ENCODE data around the gene PDCD4. TPM values are rescaled to one million over a fixed set of nuclear protein-coding genes. Genes with fewer than 3 reads are reported as not detected.

PDCD4 gene
- total and polyA plus RNA-seq, 2 of the 8 experiments (the other 6 are each of a cell fraction or from before 2014, with no cell fraction given) = 3.3 to 26.8 TPM

GRCh38 chr10:110822035-110822711, 49.6 kb upstream of the PDCD4 start (continued):
- TF ChIP-seq POLR2A (IDR thresholded peaks at IDR 0.05; ENCODE audit: control extremely low read depth in 1 of 2, low read depth in 2 of 2, low read length in 2 of 2) (no peak), SP2 (IDR thresholded peaks at IDR 0.05; ENCODE audit: low read length) (no peak), SAP30 (IDR thresholded peaks at IDR 0.05; ENCODE audit: insufficient read depth, insufficient replicate concordance, low read length) (no peak)
